Measurements from ENCODE around the gene HAND2. TPM values are rescaled to one million over a fixed set of nuclear protein-coding genes. Genes with fewer than 3 reads are reported as not detected.

The HAND2 gene
- total and polyA plus RNA-seq, 2 of the 8 experiments (the other 6 are each of a cell fraction or from before 2014, with no cell fraction given), result 0.05 TPM; not detected in 1

DNA sequence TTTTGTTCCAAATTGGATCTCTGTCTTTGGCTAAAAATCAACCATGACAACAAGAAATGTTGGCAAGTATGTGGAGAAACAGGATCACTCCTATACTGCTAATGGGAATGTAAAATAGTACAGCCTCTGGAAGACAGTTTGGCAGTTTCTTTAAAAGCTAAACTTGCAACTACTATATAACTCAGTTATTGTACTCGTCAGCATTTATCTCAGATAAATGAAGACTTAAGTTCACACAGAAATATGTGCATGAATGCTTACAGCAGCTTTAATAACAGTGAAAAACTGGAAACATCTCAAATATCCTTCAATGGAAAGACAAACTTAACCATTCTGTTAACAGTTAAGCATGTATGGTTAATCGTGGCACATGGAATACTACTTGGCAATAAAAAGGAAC, 15.4 kb upstream of the HAND2 start (continued):
- TF ChIP-seq FOSL1 (IDR thresholded peaks at IDR 0.05; ENCODE audit: insufficient read depth, low read depth, low read length) (no peak), RFX5 (IDR thresholded peaks at IDR 0.05; ENCODE audit: borderline replicate concordance, low read depth, low read length) (no peak)
